ENCODE results near the gene WIPF2.

The WIPF2 gene

GRCh38 chr17:40329839-40330794 lies 111.0 kb downstream of the WIPF2 start:
- DNase-seq = no peak

- DNase-seq = no peak
These were observed 111.9 kb downstream of the WIPF2 start for GRCh38 chr17:40330850-40331470.

GRCh38 chr17:40331743-40332641 lies 112.9 kb downstream of the WIPF2 start:
- DNase-seq = no peak

Data from NCI-H2107 (cell line).